NCI-H748 (cell line): Measurements from ENCODE around the gene GPRIN2.
"Not testable (repeated sequence)": the region's sequence is repeated elsewhere in the genome, so short reads cannot be mapped to it uniquely, and the experiment has no call there.

Experiments used
- DNase-seq: peaks from one replicate; lab custom pipeline; 2025; ENCODE audit not compliant: unreplicated experiment; lab: John Stamatoyannopoulos, UW

Gene GPRIN2

GRCh38 chr10:46537309-46537708 is 19.1 kb downstream of the GPRIN2 start:
- DNase-seq = no peak

GRCh38 chr10:46536781-46537180 is 19.7 kb downstream of the GPRIN2 start:
- no peak for DNase-seq

DNA sequence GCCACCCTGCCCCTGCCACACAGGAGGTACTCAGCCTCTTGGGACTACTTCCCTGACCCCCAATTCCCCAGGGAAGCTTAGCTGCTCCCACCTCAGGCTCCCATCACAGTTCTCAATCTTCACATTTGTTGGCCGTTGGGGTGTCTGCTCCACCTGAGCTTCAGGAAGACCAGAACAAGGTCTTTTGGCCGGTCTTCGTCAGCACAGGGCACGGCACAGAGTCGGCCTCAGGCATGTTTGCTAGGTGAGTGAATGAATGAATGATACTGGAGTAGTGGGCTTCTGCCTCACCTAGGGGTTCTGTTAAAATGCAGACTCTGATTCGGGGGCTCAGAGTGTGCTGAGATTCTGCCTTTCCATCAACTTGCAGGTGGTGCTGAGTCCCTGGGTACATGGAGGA is 20.3 kb downstream of the GPRIN2 start:
- no peak for DNase-seq

DNA sequence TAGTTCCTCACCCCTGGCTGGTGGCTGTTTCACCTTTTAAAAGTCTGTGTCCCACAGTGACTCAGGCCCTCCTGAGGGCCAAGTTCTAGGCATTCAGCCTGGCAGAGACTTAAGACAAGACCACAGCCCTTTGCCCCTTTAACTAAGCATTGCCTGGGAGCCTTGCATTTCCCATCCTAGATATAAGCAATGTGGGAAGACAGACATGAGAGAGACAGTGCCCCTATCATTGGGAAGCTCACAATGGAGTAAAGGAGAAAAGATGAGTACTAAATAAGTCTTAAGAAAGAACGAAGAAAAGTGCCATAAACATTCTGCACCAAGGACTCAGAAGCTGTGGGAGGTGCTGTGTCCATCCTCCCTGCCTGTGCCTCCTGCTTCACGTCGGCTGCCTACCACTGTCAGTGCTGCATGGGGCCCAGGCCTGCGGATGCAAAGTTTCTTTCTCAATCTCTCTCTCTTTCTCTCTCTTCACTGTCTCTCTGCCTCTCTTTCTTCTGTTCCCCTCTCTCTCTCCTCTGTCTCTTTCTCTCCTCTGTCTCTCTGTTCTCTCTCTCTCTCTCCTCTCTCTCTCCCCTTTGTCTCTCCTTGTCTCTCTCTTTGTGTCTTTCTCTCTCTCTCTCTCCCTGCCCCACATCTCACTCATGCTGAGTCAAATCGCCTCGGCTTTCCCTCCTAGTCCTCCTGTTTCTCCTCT is 21.5 kb downstream of the GPRIN2 start:
- no peak for DNase-seq

DNA sequence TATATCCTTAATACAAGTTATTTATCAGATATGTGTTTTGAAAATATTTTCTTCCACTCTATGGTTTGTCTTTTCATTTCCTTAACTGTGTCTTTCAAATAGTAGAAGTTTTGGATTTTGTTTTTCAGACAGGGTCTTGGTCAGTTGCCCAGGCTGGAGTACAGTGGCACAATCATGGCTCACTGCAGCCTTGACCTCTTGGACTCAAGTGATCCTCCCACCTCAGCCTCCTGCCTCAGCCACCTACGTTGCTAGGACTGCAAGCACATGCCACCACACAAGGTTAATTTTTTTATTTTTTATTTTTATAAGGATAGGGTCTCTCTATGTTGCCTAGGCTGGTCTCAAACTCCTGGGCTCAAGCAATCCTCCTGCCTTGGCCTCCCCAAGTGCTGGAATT is 24.2 kb downstream of the GPRIN2 start:
- DNase-seq = not testable (repeated sequence)

GRCh38 chr10:46530249-46531186 is 25.9 kb downstream of the GPRIN2 start:
- DNase-seq = peak; percentile 13

DNA sequence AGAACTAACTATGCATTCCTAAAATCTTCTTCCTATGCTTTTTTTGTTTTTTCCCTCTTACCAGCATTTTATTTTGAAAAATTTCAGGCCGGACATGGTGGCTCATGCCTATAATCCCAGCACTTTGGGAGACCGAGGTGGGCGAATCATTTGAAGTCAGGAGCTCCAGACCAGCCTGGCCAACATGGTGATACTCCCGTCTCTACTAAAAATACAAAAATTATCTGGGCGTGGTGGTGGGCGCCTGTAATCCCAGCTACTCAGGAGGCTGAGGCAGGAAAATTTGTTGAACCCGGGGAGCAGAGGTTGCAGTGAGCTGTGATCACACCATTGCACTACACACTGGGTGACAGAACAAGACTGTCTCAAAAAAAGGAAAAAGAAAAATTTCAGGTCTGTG is 26.7 kb downstream of the GPRIN2 start:
- DNase-seq = not testable (repeated sequence)

GRCh38 chr10:46528675-46529615 is 27.5 kb downstream of the GPRIN2 start:
- no peak for DNase-seq

DNA sequence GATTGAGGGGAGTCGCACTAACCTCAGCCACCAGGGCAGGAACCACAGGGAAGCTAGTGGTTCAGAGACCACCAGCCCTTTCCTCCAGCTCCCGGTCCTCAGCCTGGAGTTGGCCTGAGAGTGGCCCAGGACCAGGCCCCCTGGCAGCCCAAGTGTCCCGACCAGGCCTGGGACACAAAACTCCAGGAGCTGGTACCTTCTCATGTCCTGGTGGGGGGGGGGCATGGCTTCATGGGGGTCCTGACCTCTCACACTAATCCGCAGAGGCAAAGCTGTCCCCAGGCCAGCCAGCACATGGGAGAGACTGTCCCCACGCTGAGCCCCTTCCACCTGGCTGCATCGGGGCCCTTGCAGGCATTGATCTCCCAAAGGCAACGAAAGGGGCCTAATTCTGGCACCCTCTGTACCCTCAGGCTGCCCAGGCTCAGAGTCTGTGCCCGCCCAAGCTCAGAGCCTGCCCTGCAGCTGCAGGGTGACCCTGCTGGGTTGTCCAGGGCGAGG is 28.2 kb downstream of the GPRIN2 start:
- no peak for DNase-seq

- DNase-seq = no peak
Observed at GRCh38 chr10:46527241-46527811, 29.1 kb downstream of the GPRIN2 start.

- DNase-seq = no peak
Observed at GRCh38 chr10:46526682-46527038, 29.8 kb downstream of the GPRIN2 start.

GRCh38 chr10:46525824-46526681 is 30.4 kb downstream of the GPRIN2 start:
- DNase-seq = no peak

DNA sequence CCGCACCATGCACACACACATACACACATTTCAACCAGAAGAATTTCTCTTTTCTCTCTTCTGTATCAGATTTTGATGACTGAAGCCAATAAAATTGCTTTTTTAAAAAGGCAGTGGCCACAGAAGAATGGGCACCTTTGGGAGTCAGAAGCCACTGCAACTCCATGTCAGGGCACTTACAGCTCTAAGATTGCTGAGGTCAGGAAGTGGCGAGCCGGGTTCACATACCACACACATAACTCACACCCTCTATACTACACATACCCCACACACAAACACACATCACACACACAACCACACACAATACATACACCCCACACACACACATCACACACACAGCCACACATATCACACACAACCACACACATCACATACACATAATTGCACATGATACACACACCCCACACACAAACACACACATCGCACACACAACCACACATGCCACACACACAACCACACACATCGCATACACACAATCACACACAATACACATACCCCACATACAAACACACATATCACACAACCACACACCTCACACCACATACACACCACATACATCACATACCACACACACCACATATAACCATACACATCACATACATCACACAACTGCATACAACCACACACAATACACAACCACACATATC is 31.2 kb downstream of the GPRIN2 start:
- no peak for DNase-seq

GRCh38 chr10:46524472-46525176 is 31.8 kb downstream of the GPRIN2 start:
- DNase-seq = no peak

- no peak for DNase-seq
Observed at GRCh38 chr10:46523962-46524471, 32.4 kb downstream of the GPRIN2 start.

DNA sequence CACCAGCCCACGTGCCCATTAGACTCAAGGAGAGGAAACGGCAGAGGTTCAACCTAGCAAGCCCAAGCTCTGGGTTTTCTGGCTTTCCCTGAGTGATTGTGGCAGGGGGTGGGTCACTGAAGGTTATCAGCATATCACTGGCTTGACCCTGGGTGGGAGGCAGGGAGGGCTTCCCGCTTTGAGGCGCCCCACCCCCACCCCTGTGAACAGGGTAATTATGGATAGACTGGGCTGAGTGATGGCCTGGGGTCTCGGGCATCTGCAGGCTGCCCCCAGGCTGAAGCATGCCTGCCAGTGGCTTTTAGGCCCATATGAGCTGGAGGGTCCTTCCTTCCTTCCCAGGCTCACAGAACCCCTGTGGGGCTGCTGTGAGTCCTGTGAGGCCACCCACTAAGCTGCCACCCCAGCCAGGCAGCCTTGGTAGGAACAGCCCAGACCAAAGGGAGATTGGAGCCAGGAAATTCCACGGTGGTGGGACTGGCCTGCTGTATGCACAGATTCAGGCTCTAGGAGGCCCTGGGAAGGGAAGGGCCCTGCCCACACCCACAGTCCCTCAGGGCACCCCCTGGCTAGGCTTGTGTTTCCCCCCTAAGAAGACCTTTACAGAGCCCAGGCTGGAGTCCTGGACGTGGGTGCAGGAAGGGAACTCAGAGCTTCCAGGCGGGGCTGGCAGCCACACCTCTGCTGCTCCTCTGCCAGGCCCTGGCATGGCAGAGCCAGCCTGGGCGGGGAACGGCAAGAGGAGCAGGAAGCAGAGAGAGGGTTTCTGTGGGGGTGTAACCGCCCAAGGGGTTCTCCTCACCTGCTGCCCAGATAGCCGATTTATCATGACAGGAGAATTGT is 33.1 kb downstream of the GPRIN2 start:
- DNase-seq = no peak

GRCh38 chr10:46522295-46523118 is 34.0 kb downstream of the GPRIN2 start:
- DNase-seq = no peak
